Upper lobe of left lung (tissue), 6 donors: ENCODE results near the gene PDK2. TPM values are rescaled to one million over a fixed set of nuclear protein-coding genes. Genes with fewer than 3 reads are reported as not detected.

ENCODE experiments used
- ATAC-seq, 2 donors: fragments of 200-7000 bp; cut with Tn5 transposase; one replicate each; pipeline ENCODE4 v1.9.1; 2022; ENCODE audit warnings: mild to moderate bottlenecking in 2 of 2, moderate library complexity in 2 of 2; ENCODE audit not compliant: low FRiP score in 2 of 2
- DNase-seq, 2 donors: peaks; one replicate each; pipeline ENCODE4 v3.0.0-alpha.2; 2019 to 2020
- H3K27ac ChIP-seq, 4 donors: fragments of 200-600 bp; sonication (generic); one replicate each; pipeline ENCODE4 v1.5.1; 2016 to 2019
- H3K27me3 ChIP-seq, 4 donors: fragments of 200-600 bp; sonication (generic); one replicate each; pipeline ENCODE4 v1.5.1; 2017 to 2019
- H3K36me3 ChIP-seq, 4 donors: fragments of 200-600 bp; sonication (generic); one replicate each; pipeline ENCODE4 v1.5.1; 2016 to 2019
- H3K4me1 ChIP-seq, 4 donors: fragments of 200-600 bp; sonication (generic); one replicate each; pipeline ENCODE4 v1.5.1; 2018 to 2019
- H3K4me3 ChIP-seq, 4 donors: fragments of 200-600 bp; sonication (generic); one replicate each; pipeline ENCODE4 v1.5.1; 2017 to 2019; ENCODE audit warnings: mild to moderate bottlenecking in 2 of 4, moderate library complexity in 1 of 4
- H3K9me3 ChIP-seq, 4 donors: fragments of 200-600 bp; sonication (generic); one replicate each; pipeline ENCODE4 v1.5.1; 2018 to 2019
- CTCF ChIP-seq, 6 experiments: fragments of 450-650 bp in 4 of 6; fragments of 200-600 bp in 2 of 6; sonication (generic) in 2 of 6; IDR thresholded peaks; one replicate each; pipeline ENCODE4 v1.5.1; 2016 to 2019; ENCODE audit warnings: antibody characterized with exemption in 6 of 6
- EP300 ChIP-seq, 4 donors: sonication (generic); formaldehyde crosslinking; IDR thresholded peaks; one replicate each; pipeline ENCODE4 v1.5.1; 2017; ENCODE audit warnings: antibody characterized with exemption in 4 of 4, control low read depth in 2 of 4
- POLR2A ChIP-seq, 4 donors: fragments of 450-650 bp; IDR thresholded peaks; one replicate each; pipeline ENCODE4 v1.5.1; 2016 to 2017; ENCODE audit warnings: antibody characterized with exemption in 4 of 4, mild to moderate bottlenecking in 2 of 4
- POLR2AphosphoS5 ChIP-seq, 2 donors: sonication (generic); formaldehyde crosslinking; IDR thresholded peaks; one replicate each; pipeline ENCODE4 v1.5.1; 2017; ENCODE audit warnings: antibody characterized with exemption in 2 of 2
- WGBS, 2 donors: methylation state at CpG; one replicate each; pipeline ENCODE4 v1.1.5; 2017 to 2018; 5-methylcytosine and 5-hydroxymethylcytosine counted together
- total RNA-seq, 6 donors: library from RNA; depleted of rRNA in 4 of 6; stranded (reverse); fragments of >200 nt in 4 of 6; gene quantifications; one replicate each; pipeline versions ENCODE4 v1.1.0 to v1.2.1, GENCODE V29; 2016 to 2021
- donor health status: DM: no; HTN: no; CAD: no; lungs with moderate emphysema.
- donor health status: DM: no; HTN: yes; CAD: no; lungs with severe emphysema.

The PDK2 gene
- total RNA-seq, 6 donors from 2014 or later, result 15.7 to 80.7 (median 34.9) TPM

- TF ChIP-seq CTCF (IDR thresholded peaks at IDR 0.05) (no peak), EP300 (IDR thresholded peaks at IDR 0.05) (no peak), POLR2A (IDR thresholded peaks at IDR 0.05) (no peak), POLR2AphosphoS5 (IDR thresholded peaks at IDR 0.05) (no peak)
- Histone ChIP-seq H3K4me3 (no peak overlapping the region), H3K9me3 (no peaks in the 10 kb centered on the region), H3K27ac (peak overlapping the region in 1 of 4 donors; percentile 3), H3K27me3 (no peaks in the 10 kb centered on the region), H3K4me1 (peaks cover 15 to 45% (median 35%) of the 10 kb centered on the region in 4 donors), H3K36me3 (peaks cover 0 to 27% (median 17%) of the 10 kb centered on the region in 4 donors)
- WGBS, 2 donors, result 92 to 96% methylated on average over 4 to 6 of the region's 7 CpGs
- no peak for ATAC-seq
- DNase-seq, result no peak
Measured at GRCh38 chr17:50097455-50097854, 2.3 kb downstream of the PDK2 start.

GRCh38 chr17:50097926-50098325 lies 2.8 kb downstream of the PDK2 start:
- no peaks in the 10 kb centered on the region for H3K27me3 ChIP-seq
- ATAC-seq (no peak), DNase-seq (no peak)
- H3K4me3 ChIP-seq, result no peak overlapping the region
- H3K9me3 ChIP-seq, result no peaks in the 10 kb centered on the region
- no peak for TF ChIP-seq POLR2AphosphoS5 (IDR thresholded peaks at IDR 0.05)
- no peak for TF ChIP-seq POLR2A (IDR thresholded peaks at IDR 0.05)
- TF ChIP-seq CTCF (IDR thresholded peaks at IDR 0.05), result no peak
- TF ChIP-seq EP300 (IDR thresholded peaks at IDR 0.05), result no peak
- H3K4me1 ChIP-seq, result peaks cover 19 to 46% (median 37%) of the 10 kb centered on the region in 4 donors
- no peak overlapping the region for H3K27ac ChIP-seq
- 83 to 85% methylated on average over 4 of the region's 4 CpGs for WGBS, 2 donors
- H3K36me3 ChIP-seq, result peaks cover 0 to 27% (median 17%) of the 10 kb centered on the region in 4 donors

- Histone ChIP-seq H3K27me3 (no peaks in the 10 kb centered on the region), H3K27ac (no peak overlapping the region), H3K4me1 (peaks cover 19 to 46% (median 38%) of the 10 kb centered on the region in 4 donors), H3K4me3 (no peak overlapping the region), H3K36me3 (peaks cover 0 to 27% (median 17%) of the 10 kb centered on the region in 4 donors), H3K9me3 (no peaks in the 10 kb centered on the region)
- DNase-seq (no peak), ATAC-seq (no peak)
- TF ChIP-seq POLR2AphosphoS5 (IDR thresholded peaks at IDR 0.05), result no peak
- WGBS, 2 donors, result 80 to 86% methylated on average over 4 of the region's 4 CpGs
Measured at GRCh38 chr17:50098583-50098982, 3.4 kb downstream of the PDK2 start.

- no peak overlapping the region for H3K4me3 ChIP-seq
- H3K27ac ChIP-seq, result no peak overlapping the region
- peaks cover 0 to 27% (median 17%) of the 10 kb centered on the region in 4 donors for H3K36me3 ChIP-seq
- TF ChIP-seq EP300 (IDR thresholded peaks at IDR 0.05) (no peak), POLR2A (IDR thresholded peaks at IDR 0.05) (no peak), CTCF (IDR thresholded peaks at IDR 0.05) (no peak)
- 68 to 88% methylated on average over 4 of the region's 5 CpGs for WGBS, 2 donors
- ATAC-seq (no peak), DNase-seq (no peak)
- no peaks in the 10 kb centered on the region for H3K9me3 ChIP-seq
- H3K4me1 ChIP-seq, result peaks cover 18 to 46% (median 37%) of the 10 kb centered on the region in 4 donors
- H3K27me3 ChIP-seq, result no peaks in the 10 kb centered on the region
Measured at GRCh38 chr17:50099003-50099402, 3.9 kb downstream of the PDK2 start.

GRCh38 chr17:50100480-50100883 lies 5.3 kb downstream of the PDK2 start:
- Histone ChIP-seq H3K4me1 (peaks cover 15 to 43% (median 34%) of the 10 kb centered on the region in 4 donors), H3K27me3 (no peaks in the 10 kb centered on the region), H3K27ac (no peak overlapping the region), H3K36me3 (peaks cover 0 to 36% (median 18%) of the 10 kb centered on the region in 4 donors), H3K9me3 (no peaks in the 10 kb centered on the region), H3K4me3 (no peak overlapping the region)
- DNase-seq (no peak), ATAC-seq (no peak)
- TF ChIP-seq EP300 (IDR thresholded peaks at IDR 0.05), result no peak
- no peak for TF ChIP-seq POLR2A (IDR thresholded peaks at IDR 0.05)
- 75% methylated on average over 5 of the region's 5 CpGs for WGBS, 2 donors

- WGBS, 2 donors, result 66 to 79% methylated on average over 10 to 15 of the region's 15 CpGs
- peaks cover 0 to 40% (median 20%) of the 10 kb centered on the region in 4 donors for H3K36me3 ChIP-seq
- DNase-seq (no peak), ATAC-seq (no peak)
- no peaks in the 10 kb centered on the region for H3K9me3 ChIP-seq
- H3K27me3 ChIP-seq, result no peaks in the 10 kb centered on the region
- H3K4me3 ChIP-seq, result no peak overlapping the region
- TF ChIP-seq CTCF (IDR thresholded peaks at IDR 0.05) (no peak), POLR2AphosphoS5 (IDR thresholded peaks at IDR 0.05) (no peak), EP300 (IDR thresholded peaks at IDR 0.05) (no peak), POLR2A (IDR thresholded peaks at IDR 0.05) (no peak)
- H3K27ac ChIP-seq, result peak overlapping the region in 2 of 4 donors; percentile 63
- peaks cover 14 to 39% (median 31%) of the 10 kb centered on the region in 4 donors for H3K4me1 ChIP-seq
Measured at GRCh38 chr17:50100921-50101345, 5.8 kb downstream of the PDK2 start.
